ENCODE results near the gene WNK2.

WNK2 gene

GRCh38 chr9:93255494-93255867 lies 71.5 kb downstream of the WNK2 start:
- no peak for DNase-seq (ENCODE audit: low read depth)

- no peak for DNase-seq (ENCODE audit: low read depth)
These were observed 72.3 kb downstream of the WNK2 start for GRCh38 chr9:93255994-93256877.

GRCh38 chr9:93256878-93257807 lies 73.2 kb downstream of the WNK2 start:
- no peak for DNase-seq (ENCODE audit: low read depth)

GRCh38 chr9:93257808-93258331 lies 73.9 kb downstream of the WNK2 start:
- no peak for DNase-seq (ENCODE audit: low read depth)

GRCh38 chr9:93258419-93258817 lies 74.5 kb downstream of the WNK2 start:
- DNase-seq (ENCODE audit: low read depth) = no peak

- DNase-seq (ENCODE audit: low read depth) = no peak
These were observed 75.0 kb downstream of the WNK2 start for GRCh38 chr9:93258818-93259489.

GRCh38 chr9:93259490-93260262 lies 75.7 kb downstream of the WNK2 start:
- no peak for DNase-seq (ENCODE audit: low read depth)

- no peak for DNase-seq (ENCODE audit: low read depth)
These were observed 76.5 kb downstream of the WNK2 start for GRCh38 chr9:93260263-93261066.

- DNase-seq (ENCODE audit: low read depth) = no peak
These were observed 77.3 kb downstream of the WNK2 start for GRCh38 chr9:93261281-93261680.

- DNase-seq (ENCODE audit: low read depth) = no peak
These were observed 78.0 kb downstream of the WNK2 start for GRCh38 chr9:93261735-93262523.

GRCh38 chr9:93262537-93263310 lies 78.8 kb downstream of the WNK2 start:
- no peak for DNase-seq (ENCODE audit: low read depth)

- DNase-seq (ENCODE audit: low read depth) = no peak
These were observed 79.6 kb downstream of the WNK2 start for GRCh38 chr9:93263334-93264229.

GRCh38 chr9:93264338-93265125 lies 80.6 kb downstream of the WNK2 start:
- no peak for DNase-seq (ENCODE audit: low read depth)

- no peak for DNase-seq (ENCODE audit: low read depth)
These were observed 81.5 kb downstream of the WNK2 start for GRCh38 chr9:93265301-93265971.

GRCh38 chr9:93265972-93266371 lies 82.0 kb downstream of the WNK2 start:
- no peak for DNase-seq (ENCODE audit: low read depth)

GRCh38 chr9:93266521-93267001 lies 82.6 kb downstream of the WNK2 start:
- DNase-seq (ENCODE audit: low read depth) = no peak
